Neuronal stem cell (in vitro differentiated cells): ENCODE results near the gene KLK2.

Experiments
- DNase-seq: peaks from one replicate; pipeline ENCODE4 v3.0.0-alpha.2; 2013; ENCODE audit warnings: low spot score
- H2AFZ ChIP-seq: one replicate; pipeline ENCODE4 v1.6.1; 2013; ENCODE audit warnings: mild to moderate bottlenecking, low read length, inconsistent platforms
- H2AK5ac ChIP-seq: 2 replicates; pipeline ENCODE4 v1.6.1; 2013; ENCODE audit warnings: low read depth, mild to moderate bottlenecking, inconsistent platforms, low read length, moderate library complexity, mixed read lengths
- H2BK120ac ChIP-seq: 2 replicates; pipeline ENCODE4 v1.6.1; 2013; ENCODE audit warnings: low read depth, mild to moderate bottlenecking, inconsistent platforms, low read length, moderate library complexity, mixed read lengths
- H2BK12ac ChIP-seq: one replicate; pipeline ENCODE4 v1.6.1; 2013; ENCODE audit warnings: low read length, inconsistent platforms
- H2BK15ac ChIP-seq: 2 replicates; pipeline ENCODE4 v1.6.1; 2013; ENCODE audit warnings: mild to moderate bottlenecking, low read length, inconsistent platforms, mixed read lengths
- H2BK5ac ChIP-seq: one replicate; pipeline ENCODE4 v1.6.1; 2013; ENCODE audit warnings: inconsistent platforms, mild to moderate bottlenecking, low read length, moderate library complexity
- H3K14ac ChIP-seq: one replicate; pipeline ENCODE4 v1.6.1; 2013; ENCODE audit warnings: low read length, inconsistent platforms
- H3K18ac ChIP-seq: 2 replicates; pipeline ENCODE4 v1.6.1; 2013; ENCODE audit warnings: low read length, inconsistent platforms
- H3K23ac ChIP-seq: 2 replicates; pipeline ENCODE4 v1.6.1; 2013; ENCODE audit warnings: low read depth, mild to moderate bottlenecking, mixed read lengths, low read length, inconsistent platforms; ENCODE audit not compliant: poor library complexity
- H3K27ac ChIP-seq: replicated peaks from 3 replicates; pipeline ENCODE4 v1.5.1; 2013; ENCODE audit warnings: low read length, inconsistent platforms
- H3K27me3 ChIP-seq, 3 experiments: 2 replicates each; pipeline ENCODE4 v1.6.1; 2013; ENCODE audit warnings: low read length in 3 of 3, mild to moderate bottlenecking in 2 of 3, inconsistent platforms in 1 of 3, low read depth in 1 of 3, mixed read lengths in 1 of 3, moderate library complexity in 1 of 3; ENCODE audit not compliant: control insufficient read depth in 3 of 3, insufficient read depth in 3 of 3
- H3K36me3 ChIP-seq, 2 donors: replicated peaks in 1 of 2; 2 replicates each; pipeline ENCODE4 v1.6.1; 2013; ENCODE audit warnings: low read length in 2 of 2; ENCODE audit not compliant: control insufficient read depth in 2 of 2, insufficient read depth in 2 of 2
- H3K4ac ChIP-seq: 2 replicates; pipeline ENCODE4 v1.6.1; 2013; ENCODE audit warnings: inconsistent platforms, mild to moderate bottlenecking, low read length, moderate library complexity
- H3K4me1 ChIP-seq, 2 donors: 1 replicate in 1 of 2; 2 replicates in 1 of 2; pipeline ENCODE4 v1.6.1; 2013; ENCODE audit warnings: low read length in 2 of 2, low read depth in 1 of 2; ENCODE audit not compliant: control insufficient read depth in 2 of 2, insufficient read depth in 1 of 2
- H3K4me2 ChIP-seq: one replicate; pipeline ENCODE4 v1.6.1; 2013; ENCODE audit warnings: mild to moderate bottlenecking, low read length, inconsistent platforms; ENCODE audit not compliant: insufficient read depth, poor library complexity, severe bottlenecking
- H3K4me3 ChIP-seq, 2 donors: 2 replicates each; pipeline ENCODE4 v1.5.1; 2013; ENCODE audit warnings: low read length in 2 of 2, mild to moderate bottlenecking in 2 of 2, inconsistent platforms in 1 of 2, moderate library complexity in 1 of 2
- H3K79me1 ChIP-seq: one replicate; pipeline ENCODE4 v1.6.1; 2013; ENCODE audit warnings: low read depth, mild to moderate bottlenecking, inconsistent platforms, low read length, moderate library complexity
- H3K9ac ChIP-seq: one replicate; pipeline ENCODE4 v1.6.1; 2013; ENCODE audit warnings: mild to moderate bottlenecking, low read depth, low read length, inconsistent platforms; ENCODE audit not compliant: poor library complexity
- H3K9me3 ChIP-seq, 2 donors: replicated peaks in 1 of 2; 2 replicates each; pipeline versions ENCODE3 to v1.6.1; 2013; ENCODE audit warnings: low read length in 2 of 2, mild to moderate bottlenecking in 2 of 2, inconsistent platforms in 1 of 2, low read depth in 1 of 2, mixed read lengths in 1 of 2, moderate library complexity in 1 of 2; ENCODE audit not compliant: control insufficient read depth in 2 of 2, insufficient read depth in 1 of 2
- H4K8ac ChIP-seq: one replicate; pipeline ENCODE4 v1.6.1; 2013; ENCODE audit warnings: low read depth, mild to moderate bottlenecking, inconsistent platforms, low read length, moderate library complexity
- H4K91ac ChIP-seq: one replicate; pipeline ENCODE4 v1.6.1; 2013; ENCODE audit warnings: low read length, low read depth, mild to moderate bottlenecking, inconsistent platforms; ENCODE audit not compliant: poor library complexity
- WGBS, 2 donors: extraction: QIAGEN DNeasy Blood & Tissue Kit; methylation state at CpG; one replicate each; pipeline ENCODE4 v1.1.7; 2013; ENCODE audit warnings: missing lambda C conversion rate in 2 of 2, mixed read lengths in 1 of 2; ENCODE audit not compliant: insufficient read length in 2 of 2, insufficient replicate concordance in 1 of 2; ENCODE audit errors: extremely low coverage in 2 of 2; 5-methylcytosine and 5-hydroxymethylcytosine counted together

Gene KLK2

GRCh38 chr19:50843205-50843604 is 30.0 kb upstream of the KLK2 start:
- no CpG with 5 or more reads among the region's 2 CpGs for WGBS, 2 donors
- no peak overlapping the region for H3K23ac ChIP-seq
- H2BK120ac ChIP-seq = no peak overlapping the region
- peaks cover 0 to 4% (median 0%) of the 10 kb centered on the region in 3 experiments for H3K27me3 ChIP-seq
- no peak overlapping the region for H3K4me2 ChIP-seq
- H2BK12ac ChIP-seq = no peak overlapping the region
- no peak overlapping the region for H3K4ac ChIP-seq
- DNase-seq = no peak
- no peak overlapping the region for H2AK5ac ChIP-seq
- H3K27ac ChIP-seq = no peak overlapping the region
- no peak overlapping the region for H2BK15ac ChIP-seq
- no peak overlapping the region for H4K91ac ChIP-seq
- H3K18ac ChIP-seq = no peak overlapping the region
- no peak overlapping the region for H3K14ac ChIP-seq
- no peaks in the 10 kb centered on the region for H3K79me1 ChIP-seq
- peaks cover 0 to 1% of the 10 kb centered on the region in 2 donors for H3K4me1 ChIP-seq
- peaks cover 0 to 2% of the 10 kb centered on the region in 2 donors for H3K9me3 ChIP-seq
- no peak overlapping the region for H2AFZ ChIP-seq
- H4K8ac ChIP-seq = no peak overlapping the region
- no peak overlapping the region for H3K4me3 ChIP-seq
- H2BK5ac ChIP-seq = no peak overlapping the region
- H3K9ac ChIP-seq = no peak overlapping the region
- no peaks in the 10 kb centered on the region for H3K36me3 ChIP-seq

- no peak overlapping the region for H2BK15ac ChIP-seq
- H2AK5ac ChIP-seq = no peak overlapping the region
- peaks cover 0 to 4% (median 0%) of the 10 kb centered on the region in 3 experiments for H3K27me3 ChIP-seq
- H3K79me1 ChIP-seq = no peaks in the 10 kb centered on the region
- H2BK12ac ChIP-seq = no peak overlapping the region
- no peak overlapping the region for H3K9ac ChIP-seq
- H3K14ac ChIP-seq = no peak overlapping the region
- no peak overlapping the region for H4K91ac ChIP-seq
- no CpG with 5 or more reads among the region's 7 CpGs for WGBS, 2 donors
- no peak overlapping the region for H2BK120ac ChIP-seq
- no peaks in the 10 kb centered on the region for H3K36me3 ChIP-seq
- H2BK5ac ChIP-seq = no peak overlapping the region
- no peak overlapping the region for H4K8ac ChIP-seq
- H3K18ac ChIP-seq = no peak overlapping the region
- no peaks in the 10 kb centered on the region for H3K4me1 ChIP-seq
- H3K9me3 ChIP-seq = peaks cover 0 to 2% of the 10 kb centered on the region in 2 donors
- H3K23ac ChIP-seq = no peak overlapping the region
- DNase-seq = no peak
- no peak overlapping the region for H3K4me2 ChIP-seq
- no peak overlapping the region for H3K4me3 ChIP-seq
- no peak overlapping the region for H3K27ac ChIP-seq
- no peak overlapping the region for H2AFZ ChIP-seq
- H3K4ac ChIP-seq = no peak overlapping the region
Measured at GRCh38 chr19:50843701-50844221, 29.5 kb upstream of the KLK2 start.

GRCh38 chr19:50844296-50844935 is 28.8 kb upstream of the KLK2 start:
- Histone ChIP-seq H3K9ac (no peak overlapping the region), H3K9me3 (peaks cover 0 to 2% of the 10 kb centered on the region in 2 donors), H2BK12ac (no peak overlapping the region), H2BK5ac (no peak overlapping the region), H2BK15ac (no peak overlapping the region), H3K4me3 (peak overlapping the region in 1 of 2 donors; percentile 11), H3K79me1 (no peaks in the 10 kb centered on the region), H3K4me2 (no peak overlapping the region), H3K4me1 (no peaks in the 10 kb centered on the region), H3K23ac (no peak overlapping the region), H4K8ac (no peak overlapping the region), H3K27me3 (peaks cover 0 to 4% (median 0%) of the 10 kb centered on the region in 3 experiments), H4K91ac (no peak overlapping the region), H2BK120ac (no peak overlapping the region), H3K14ac (no peak overlapping the region), H3K36me3 (no peaks in the 10 kb centered on the region), H2AK5ac (no peak overlapping the region), H3K18ac (no peak overlapping the region), H2AFZ (no peak overlapping the region), H3K27ac (no peak overlapping the region), H3K4ac (no peak overlapping the region)
- WGBS, 2 donors = no CpG with 5 or more reads among the region's 8 CpGs
- DNase-seq = no peak

GRCh38 chr19:50850738-50851137 is 22.5 kb upstream of the KLK2 start:
- no peak overlapping the region for H2AK5ac ChIP-seq
- H4K8ac ChIP-seq = no peak overlapping the region
- H3K4ac ChIP-seq = no peak overlapping the region
- WGBS, 2 donors = no CpG with 5 or more reads among the region's 3 CpGs
- H3K14ac ChIP-seq = no peak overlapping the region
- H3K4me2 ChIP-seq = no peak overlapping the region
- no peak overlapping the region for H2BK15ac ChIP-seq
- H3K9me3 ChIP-seq = no peaks in the 10 kb centered on the region
- no peak overlapping the region for H3K27ac ChIP-seq
- no peak overlapping the region for H2BK120ac ChIP-seq
- no peak for DNase-seq
- no peaks in the 10 kb centered on the region for H3K4me1 ChIP-seq
- H3K9ac ChIP-seq = no peak overlapping the region
- no peak overlapping the region for H3K18ac ChIP-seq
- no peak overlapping the region for H2AFZ ChIP-seq
- H4K91ac ChIP-seq = no peak overlapping the region
- no peak overlapping the region for H3K4me3 ChIP-seq
- no peak overlapping the region for H2BK12ac ChIP-seq
- H3K79me1 ChIP-seq = no peaks in the 10 kb centered on the region
- H2BK5ac ChIP-seq = no peak overlapping the region
- peaks cover 0 to 22% (median 0%) of the 10 kb centered on the region in 3 experiments for H3K27me3 ChIP-seq
- no peak overlapping the region for H3K23ac ChIP-seq
- H3K36me3 ChIP-seq = no peaks in the 10 kb centered on the region
